ENCODE data around the gene ADARB1. TPM values are rescaled to one million over a fixed set of nuclear protein-coding genes. Genes with fewer than 3 reads are reported as not detected.
A peak's percentile ranks its signal among the peaks of the same experiment; 100 is the strongest.

Gene ADARB1
- total and polyA plus RNA-seq, 2 donors, result 11.9 to 14.6 TPM

GRCh38 chr21:45162809-45163208 lies 88.4 kb downstream of the ADARB1 start:
- Histone ChIP-seq H3K4me1 (ENCODE audit: control insufficient read depth in 2 of 2, insufficient read depth in 2 of 2, low read length in 2 of 2) (no peaks in the 10 kb centered on the region), H3K36me3 (ENCODE audit: control insufficient read depth in 2 of 2, insufficient read depth in 2 of 2, low read length in 1 of 2) (no peaks in the 10 kb centered on the region), H3K27me3 (ENCODE audit: control insufficient read depth in 2 of 2, insufficient read depth in 1 of 2, low read length in 1 of 2) (no peaks in the 10 kb centered on the region), H3K27ac (ENCODE audit: low read depth in 1 of 2, low read length in 1 of 2) (no peak overlapping the region), H3K4me3 (ENCODE audit: low read length in 2 of 2) (no peak overlapping the region), H3K9me3 (ENCODE audit: control insufficient read depth in 2 of 2, insufficient read depth in 1 of 2, low read length in 1 of 2) (no peaks in the 10 kb centered on the region)
- no peak for DNase-seq (ENCODE audit: low read depth in 6 of 9, low spot score in 9 of 9)
- 88% methylated on average over 5 of the region's 5 CpGs for WGBS

GRCh38 chr21:45163413-45164123 lies 89.2 kb downstream of the ADARB1 start:
- Histone ChIP-seq H3K27ac (ENCODE audit: low read depth in 1 of 2, low read length in 1 of 2) (no peak overlapping the region), H3K9me3 (ENCODE audit: control insufficient read depth in 2 of 2, insufficient read depth in 1 of 2, low read length in 1 of 2) (no peaks in the 10 kb centered on the region), H3K36me3 (ENCODE audit: control insufficient read depth in 2 of 2, insufficient read depth in 2 of 2, low read length in 1 of 2) (no peaks in the 10 kb centered on the region), H3K4me1 (ENCODE audit: control insufficient read depth in 2 of 2, insufficient read depth in 2 of 2, low read length in 2 of 2) (peaks cover 0 to 2% of the 10 kb centered on the region in 2 donors), H3K27me3 (ENCODE audit: control insufficient read depth in 2 of 2, insufficient read depth in 1 of 2, low read length in 1 of 2) (no peaks in the 10 kb centered on the region), H3K4me3 (ENCODE audit: low read length in 2 of 2) (no peak overlapping the region)
- WGBS, result 93% methylated on average over 12 of the region's 12 CpGs
- no peak for DNase-seq (ENCODE audit: low read depth in 6 of 9, low spot score in 9 of 9)

GRCh38 chr21:45164124-45164511 lies 89.7 kb downstream of the ADARB1 start:
- H3K27me3 ChIP-seq (ENCODE audit: control insufficient read depth in 2 of 2, insufficient read depth in 1 of 2, low read length in 1 of 2), result no peaks in the 10 kb centered on the region
- no peak for DNase-seq (ENCODE audit: low read depth in 6 of 9, low spot score in 9 of 9)
- 90% methylated on average over 12 of the region's 12 CpGs for WGBS
- H3K9me3 ChIP-seq (ENCODE audit: control insufficient read depth in 2 of 2, insufficient read depth in 1 of 2, low read length in 1 of 2), result no peaks in the 10 kb centered on the region
- H3K27ac ChIP-seq (ENCODE audit: low read depth in 1 of 2, low read length in 1 of 2), result no peak overlapping the region
- no peak overlapping the region for H3K4me3 ChIP-seq (ENCODE audit: low read length in 2 of 2)
- peaks cover 5% of the 10 kb centered on the region in 2 donors for H3K4me1 ChIP-seq (ENCODE audit: control insufficient read depth in 2 of 2, insufficient read depth in 2 of 2, low read length in 2 of 2)
- H3K36me3 ChIP-seq (ENCODE audit: control insufficient read depth in 2 of 2, insufficient read depth in 2 of 2, low read length in 1 of 2), result no peaks in the 10 kb centered on the region

GRCh38 chr21:45164838-45165237 lies 90.5 kb downstream of the ADARB1 start:
- peaks cover 8 to 12% of the 10 kb centered on the region in 2 donors for H3K4me1 ChIP-seq (ENCODE audit: control insufficient read depth in 2 of 2, insufficient read depth in 2 of 2, low read length in 2 of 2)
- H3K27me3 ChIP-seq (ENCODE audit: control insufficient read depth in 2 of 2, insufficient read depth in 1 of 2, low read length in 1 of 2), result no peaks in the 10 kb centered on the region
- no peaks in the 10 kb centered on the region for H3K9me3 ChIP-seq (ENCODE audit: control insufficient read depth in 2 of 2, insufficient read depth in 1 of 2, low read length in 1 of 2)
- no peak for DNase-seq (ENCODE audit: low read depth in 6 of 9, low spot score in 9 of 9)
- no peaks in the 10 kb centered on the region for H3K36me3 ChIP-seq (ENCODE audit: control insufficient read depth in 2 of 2, insufficient read depth in 2 of 2, low read length in 1 of 2)
- H3K27ac ChIP-seq (ENCODE audit: low read depth in 1 of 2, low read length in 1 of 2), result no peak overlapping the region
- WGBS, result 96% methylated on average over 6 of the region's 6 CpGs
- no peak overlapping the region for H3K4me3 ChIP-seq (ENCODE audit: low read length in 2 of 2)

- Histone ChIP-seq H3K9me3 (ENCODE audit: control insufficient read depth in 2 of 2, insufficient read depth in 1 of 2, low read length in 1 of 2) (no peaks in the 10 kb centered on the region), H3K27me3 (ENCODE audit: control insufficient read depth in 2 of 2, insufficient read depth in 1 of 2, low read length in 1 of 2) (no peaks in the 10 kb centered on the region), H3K4me1 (ENCODE audit: control insufficient read depth in 2 of 2, insufficient read depth in 2 of 2, low read length in 2 of 2) (peaks cover 8 to 13% of the 10 kb centered on the region in 2 donors), H3K4me3 (ENCODE audit: low read length in 2 of 2) (no peak overlapping the region), H3K36me3 (ENCODE audit: control insufficient read depth in 2 of 2, insufficient read depth in 2 of 2, low read length in 1 of 2) (no peaks in the 10 kb centered on the region), H3K27ac (ENCODE audit: low read depth in 1 of 2, low read length in 1 of 2) (no peak overlapping the region)
- no peak for DNase-seq (ENCODE audit: low read depth in 6 of 9, low spot score in 9 of 9)
- WGBS, result 87% methylated on average over 5 of the region's 5 CpGs
Measured at GRCh38 chr21:45166931-45167330, 92.6 kb downstream of the ADARB1 start.

- no peaks in the 10 kb centered on the region for H3K36me3 ChIP-seq (ENCODE audit: control insufficient read depth in 2 of 2, insufficient read depth in 2 of 2, low read length in 1 of 2)
- no peaks in the 10 kb centered on the region for H3K27me3 ChIP-seq (ENCODE audit: control insufficient read depth in 2 of 2, insufficient read depth in 1 of 2, low read length in 1 of 2)
- peaks cover 8 to 13% of the 10 kb centered on the region in 2 donors for H3K4me1 ChIP-seq (ENCODE audit: control insufficient read depth in 2 of 2, insufficient read depth in 2 of 2, low read length in 2 of 2)
- no peak overlapping the region for H3K27ac ChIP-seq (ENCODE audit: low read depth in 1 of 2, low read length in 1 of 2)
- no peak overlapping the region for H3K4me3 ChIP-seq (ENCODE audit: low read length in 2 of 2)
- DNase-seq (ENCODE audit: low read depth in 6 of 9, low spot score in 9 of 9), result no peak
- 82% methylated on average over 6 of the region's 6 CpGs for WGBS
- H3K9me3 ChIP-seq (ENCODE audit: control insufficient read depth in 2 of 2, insufficient read depth in 1 of 2, low read length in 1 of 2), result no peaks in the 10 kb centered on the region
Measured at GRCh38 chr21:45167796-45168222, 93.4 kb downstream of the ADARB1 start.

- no peak for DNase-seq (ENCODE audit: low read depth in 6 of 9, low spot score in 9 of 9)
- no peaks in the 10 kb centered on the region for H3K9me3 ChIP-seq (ENCODE audit: control insufficient read depth in 2 of 2, insufficient read depth in 1 of 2, low read length in 1 of 2)
- peaks cover 8 to 13% of the 10 kb centered on the region in 2 donors for H3K4me1 ChIP-seq (ENCODE audit: control insufficient read depth in 2 of 2, insufficient read depth in 2 of 2, low read length in 2 of 2)
- no peaks in the 10 kb centered on the region for H3K36me3 ChIP-seq (ENCODE audit: control insufficient read depth in 2 of 2, insufficient read depth in 2 of 2, low read length in 1 of 2)
- no peaks in the 10 kb centered on the region for H3K27me3 ChIP-seq (ENCODE audit: control insufficient read depth in 2 of 2, insufficient read depth in 1 of 2, low read length in 1 of 2)
- no peak overlapping the region for H3K4me3 ChIP-seq (ENCODE audit: low read length in 2 of 2)
- 62% methylated on average over 7 of the region's 7 CpGs for WGBS
- no peak overlapping the region for H3K27ac ChIP-seq (ENCODE audit: low read depth in 1 of 2, low read length in 1 of 2)
Measured at GRCh38 chr21:45168522-45168921, 94.1 kb downstream of the ADARB1 start.

GRCh38 chr21:45169001-45169400 lies 94.6 kb downstream of the ADARB1 start:
- no peak overlapping the region for H3K4me3 ChIP-seq (ENCODE audit: low read length in 2 of 2)
- peak in 1 of 9 donors; percentile 22 for DNase-seq (ENCODE audit: low read depth in 6 of 9, low spot score in 9 of 9)
- H3K27ac ChIP-seq (ENCODE audit: low read depth in 1 of 2, low read length in 1 of 2), result no peak overlapping the region
- WGBS, result 17% methylated on average over 7 of the region's 7 CpGs
- H3K4me1 ChIP-seq (ENCODE audit: control insufficient read depth in 2 of 2, insufficient read depth in 2 of 2, low read length in 2 of 2), result peaks cover 8 to 13% of the 10 kb centered on the region in 2 donors
- H3K9me3 ChIP-seq (ENCODE audit: control insufficient read depth in 2 of 2, insufficient read depth in 1 of 2, low read length in 1 of 2), result no peaks in the 10 kb centered on the region
- no peaks in the 10 kb centered on the region for H3K27me3 ChIP-seq (ENCODE audit: control insufficient read depth in 2 of 2, insufficient read depth in 1 of 2, low read length in 1 of 2)
- no peaks in the 10 kb centered on the region for H3K36me3 ChIP-seq (ENCODE audit: control insufficient read depth in 2 of 2, insufficient read depth in 2 of 2, low read length in 1 of 2)

- H3K9me3 ChIP-seq (ENCODE audit: control insufficient read depth in 2 of 2, insufficient read depth in 1 of 2, low read length in 1 of 2), result no peaks in the 10 kb centered on the region
- 40% methylated on average over 6 of the region's 6 CpGs for WGBS
- H3K4me3 ChIP-seq (ENCODE audit: low read length in 2 of 2), result no peak overlapping the region
- H3K4me1 ChIP-seq (ENCODE audit: control insufficient read depth in 2 of 2, insufficient read depth in 2 of 2, low read length in 2 of 2), result peaks cover 8 to 13% of the 10 kb centered on the region in 2 donors
- no peak overlapping the region for H3K27ac ChIP-seq (ENCODE audit: low read depth in 1 of 2, low read length in 1 of 2)
- no peaks in the 10 kb centered on the region for H3K27me3 ChIP-seq (ENCODE audit: control insufficient read depth in 2 of 2, insufficient read depth in 1 of 2, low read length in 1 of 2)
- DNase-seq (ENCODE audit: low read depth in 6 of 9, low spot score in 9 of 9), result no peak
- no peaks in the 10 kb centered on the region for H3K36me3 ChIP-seq (ENCODE audit: control insufficient read depth in 2 of 2, insufficient read depth in 2 of 2, low read length in 1 of 2)
Measured at GRCh38 chr21:45169682-45170081, 95.3 kb downstream of the ADARB1 start.

Measured in thymus (tissue), 11 donors.